ENCODE measurements around the gene GJA5. TPM values are rescaled to one million over a fixed set of nuclear protein-coding genes. Genes with fewer than 3 reads are reported as not detected.

GJA5 gene
- total RNA-seq, 2 experiments from 2014 or later = not detected

GRCh38 chr1:147757015-147757990 lies 3.1 kb downstream of the GJA5 start:
- CTCF ChIA-PET = interaction anchor here (0.5 kb wide), 1 partner anchor 135 kb away, joined by 3 read pairs; no protein-coding TSS in a partner anchor
- Mint-ChIP-seq H3K4me1 (ENCODE audit: low read depth) (peaks cover 15% of the 10 kb centered on the region), H3K27ac (no peak overlapping the region), H3K36me3 (ENCODE audit: low read depth) (no peaks in the 10 kb centered on the region), H3K9me3 (no peaks in the 10 kb centered on the region), H3K4me3 (no peak overlapping the region), H3K27me3 (ENCODE audit: low read depth) (no peaks in the 10 kb centered on the region)
- no peak for DNase-seq
- intact Hi-C loops (cut with micrococcal nuclease) = no loop called here

DNA sequence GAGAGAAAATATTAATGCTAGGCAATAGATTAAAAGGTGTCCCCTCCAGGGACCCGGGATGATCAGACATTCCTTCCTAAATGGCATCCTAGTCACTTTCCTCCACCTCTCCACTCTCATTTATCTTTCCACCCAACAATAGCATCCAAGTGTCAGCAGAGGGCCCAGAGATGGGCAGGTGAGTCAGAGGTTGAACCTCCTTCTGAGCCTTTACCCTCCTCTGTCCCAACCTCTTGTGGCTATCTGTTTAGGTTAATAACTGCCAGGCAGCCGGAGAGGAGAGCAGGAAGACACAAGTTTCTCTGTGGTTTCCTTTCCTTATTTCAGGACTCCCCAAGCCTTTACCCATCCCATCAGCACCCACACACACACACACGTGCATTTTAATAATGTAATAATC lies 4.1 kb downstream of the GJA5 start:
- CTCF ChIA-PET = no interaction called here
- H3K4me3 Mint-ChIP-seq = no peak overlapping the region
- intact Hi-C loops (cut with micrococcal nuclease) = no loop called here
- H3K4me1 Mint-ChIP-seq (ENCODE audit: low read depth) = peaks cover 5% of the 10 kb centered on the region
- no peak for DNase-seq
- H3K36me3 Mint-ChIP-seq (ENCODE audit: low read depth) = no peaks in the 10 kb centered on the region
- H3K27ac Mint-ChIP-seq = no peak overlapping the region
- H3K27me3 Mint-ChIP-seq (ENCODE audit: low read depth) = no peaks in the 10 kb centered on the region
- no peaks in the 10 kb centered on the region for H3K9me3 Mint-ChIP-seq

GRCh38 chr1:147754661-147755060 lies 5.7 kb downstream of the GJA5 start:
- CTCF ChIA-PET = no interaction called here
- no peak overlapping the region for H3K4me3 Mint-ChIP-seq
- H3K9me3 Mint-ChIP-seq = no peaks in the 10 kb centered on the region
- H3K27ac Mint-ChIP-seq = no peak overlapping the region
- no peaks in the 10 kb centered on the region for H3K36me3 Mint-ChIP-seq (ENCODE audit: low read depth)
- H3K27me3 Mint-ChIP-seq (ENCODE audit: low read depth) = no peaks in the 10 kb centered on the region
- no peak for DNase-seq
- intact Hi-C loops (cut with micrococcal nuclease) = no loop called here
- H3K4me1 Mint-ChIP-seq (ENCODE audit: low read depth) = no peaks in the 10 kb centered on the region

DNA sequence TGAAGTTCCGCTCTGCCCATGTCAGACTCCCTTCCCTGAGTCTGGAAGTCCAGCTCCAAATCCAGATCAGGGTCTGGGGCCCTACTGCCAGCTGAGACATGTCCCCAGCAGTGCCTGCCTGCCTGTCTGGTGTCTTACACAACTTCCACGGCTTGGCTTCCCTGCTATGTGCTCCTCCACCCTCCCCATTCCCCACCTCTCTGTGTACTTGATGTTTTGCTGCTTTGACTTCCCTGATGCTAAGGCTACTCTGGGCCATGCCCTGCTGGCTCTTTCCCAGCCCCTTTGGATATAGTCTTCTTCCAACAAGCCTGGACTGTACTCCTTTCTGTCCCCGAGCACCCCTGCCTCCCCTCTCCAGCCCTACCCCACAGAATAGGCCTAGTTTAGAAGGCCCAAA lies 7.3 kb downstream of the GJA5 start:
- no peaks in the 10 kb centered on the region for H3K4me1 Mint-ChIP-seq (ENCODE audit: low read depth)
- intact Hi-C loops (cut with micrococcal nuclease) = no loop called here
- CTCF ChIA-PET = no interaction called here

DNA sequence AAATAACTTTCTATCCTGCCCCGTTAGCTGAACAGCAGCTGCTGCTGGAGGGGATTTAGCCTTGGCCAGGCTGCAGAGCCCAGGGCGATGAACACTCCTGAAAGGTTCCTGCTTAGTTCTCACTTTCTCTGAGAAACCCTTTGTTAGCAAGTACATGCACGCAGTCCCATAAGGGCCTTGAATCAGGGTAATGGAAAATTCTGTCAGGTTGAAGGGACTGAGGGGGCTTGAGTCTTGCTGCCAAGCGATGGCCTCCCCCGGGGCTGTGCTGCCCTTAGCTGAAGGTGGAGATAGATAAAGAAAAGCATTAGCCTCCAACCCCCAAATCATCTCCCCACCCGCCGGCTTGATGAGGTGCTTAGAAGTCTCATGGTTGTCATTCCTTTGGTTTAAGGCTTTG lies 7.9 kb downstream of the GJA5 start:
- Mint-ChIP-seq H3K4me1 (ENCODE audit: low read depth) (no peaks in the 10 kb centered on the region), H3K27ac (no peak overlapping the region), H3K4me3 (no peak overlapping the region), H3K27me3 (ENCODE audit: low read depth) (no peaks in the 10 kb centered on the region), H3K9me3 (no peaks in the 10 kb centered on the region), H3K36me3 (ENCODE audit: low read depth) (no peaks in the 10 kb centered on the region)
- intact Hi-C loops (cut with micrococcal nuclease) = no loop called here
- DNase-seq = no peak
- CTCF ChIA-PET = no interaction called here

More for the DNA sequence above, 7.3 kb downstream of the GJA5 start:
- no peaks in the 10 kb centered on the region for H3K9me3 Mint-ChIP-seq
- no peaks in the 10 kb centered on the region for H3K27me3 Mint-ChIP-seq (ENCODE audit: low read depth)
- H3K4me3 Mint-ChIP-seq = no peak overlapping the region
- no peaks in the 10 kb centered on the region for H3K36me3 Mint-ChIP-seq (ENCODE audit: low read depth)
- DNase-seq = no peak
- H3K27ac Mint-ChIP-seq = no peak overlapping the region

GRCh38 chr1:147751346-147751745 lies 9.1 kb downstream of the GJA5 start:
- CTCF ChIA-PET = no interaction called here
- no peak overlapping the region for H3K27ac Mint-ChIP-seq
- H3K36me3 Mint-ChIP-seq (ENCODE audit: low read depth) = no peaks in the 10 kb centered on the region
- no peaks in the 10 kb centered on the region for H3K27me3 Mint-ChIP-seq (ENCODE audit: low read depth)
- H3K4me1 Mint-ChIP-seq (ENCODE audit: low read depth) = no peaks in the 10 kb centered on the region
- intact Hi-C loops (cut with micrococcal nuclease) = no loop called here
- H3K9me3 Mint-ChIP-seq = no peaks in the 10 kb centered on the region
- H3K4me3 Mint-ChIP-seq = no peak overlapping the region
- DNase-seq = no peak

DNA sequence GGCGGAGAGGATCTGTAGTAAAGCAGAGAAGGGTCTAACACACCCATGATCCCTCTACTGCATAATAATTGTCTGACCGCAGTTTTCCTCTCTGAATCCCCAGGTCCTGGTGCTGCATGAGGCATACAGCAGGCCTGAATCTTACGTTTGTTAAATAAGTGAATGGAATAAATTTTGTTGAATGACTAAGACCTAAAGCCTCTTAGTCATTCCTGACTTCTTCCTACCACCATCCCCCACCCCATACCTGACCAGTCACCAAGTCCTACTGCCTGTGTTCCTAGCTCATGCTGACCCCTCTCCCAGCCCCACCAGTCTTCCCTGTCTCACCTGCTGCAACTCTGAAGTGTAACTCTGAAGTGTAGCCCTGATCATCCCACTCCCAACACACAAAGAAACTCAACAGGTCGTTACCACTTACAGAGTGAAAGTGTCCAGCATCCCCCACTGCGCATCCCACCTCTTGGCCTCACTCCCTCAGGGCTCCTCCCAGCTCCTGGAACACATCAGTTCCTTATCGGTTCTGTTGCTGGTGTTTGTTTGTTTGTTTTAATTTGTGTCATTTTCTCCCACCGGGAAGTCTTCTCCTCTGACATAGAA lies 9.7 kb downstream of the GJA5 start:
- Mint-ChIP-seq H3K9me3 (no peaks in the 10 kb centered on the region), H3K27ac (no peak overlapping the region), H3K27me3 (ENCODE audit: low read depth) (no peaks in the 10 kb centered on the region), H3K4me3 (no peak overlapping the region), H3K4me1 (ENCODE audit: low read depth) (no peaks in the 10 kb centered on the region), H3K36me3 (ENCODE audit: low read depth) (no peaks in the 10 kb centered on the region)
- intact Hi-C loops (cut with micrococcal nuclease) = no loop called here
- CTCF ChIA-PET = no interaction called here
- DNase-seq = no peak

DNA sequence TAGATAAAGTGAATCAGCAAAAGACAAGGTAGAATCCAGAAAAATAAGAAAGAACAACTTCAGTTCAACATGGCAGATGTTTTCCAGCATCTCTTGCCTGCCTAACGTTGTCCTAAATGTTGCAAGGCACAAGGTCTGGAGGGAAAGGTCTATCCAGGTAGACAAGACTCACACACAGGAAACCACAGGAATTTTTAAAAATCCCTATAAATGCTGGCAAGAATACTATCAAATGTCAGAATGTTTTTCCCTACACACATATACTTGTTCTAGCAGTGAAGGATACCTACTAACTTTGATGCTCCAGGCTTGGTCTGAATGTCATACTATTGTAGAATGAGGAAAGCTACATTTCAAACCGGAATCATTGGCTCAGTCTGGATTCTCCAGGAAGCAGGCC lies 10.6 kb downstream of the GJA5 start:
- no peak overlapping the region for H3K27ac Mint-ChIP-seq
- intact Hi-C loops (cut with micrococcal nuclease) = no loop called here
- H3K4me3 Mint-ChIP-seq = no peak overlapping the region
- no peaks in the 10 kb centered on the region for H3K27me3 Mint-ChIP-seq (ENCODE audit: low read depth)
- no peak for DNase-seq
- H3K36me3 Mint-ChIP-seq (ENCODE audit: low read depth) = no peaks in the 10 kb centered on the region
- CTCF ChIA-PET = no interaction called here
- H3K9me3 Mint-ChIP-seq = no peaks in the 10 kb centered on the region
- H3K4me1 Mint-ChIP-seq (ENCODE audit: low read depth) = no peaks in the 10 kb centered on the region

GRCh38 chr1:147748676-147749350 lies 11.6 kb downstream of the GJA5 start:
- Mint-ChIP-seq H3K27me3 (ENCODE audit: low read depth) (no peaks in the 10 kb centered on the region), H3K36me3 (ENCODE audit: low read depth) (no peaks in the 10 kb centered on the region), H3K9me3 (no peaks in the 10 kb centered on the region), H3K27ac (no peak overlapping the region), H3K4me1 (ENCODE audit: low read depth) (no peaks in the 10 kb centered on the region), H3K4me3 (no peak overlapping the region)
- intact Hi-C loops (cut with micrococcal nuclease) = no loop called here
- DNase-seq = no peak
- CTCF ChIA-PET = interaction anchor here (1.3 kb wide), 1 partner anchor 144 kb away, joined by 5 read pairs; no protein-coding TSS in a partner anchor

DNA sequence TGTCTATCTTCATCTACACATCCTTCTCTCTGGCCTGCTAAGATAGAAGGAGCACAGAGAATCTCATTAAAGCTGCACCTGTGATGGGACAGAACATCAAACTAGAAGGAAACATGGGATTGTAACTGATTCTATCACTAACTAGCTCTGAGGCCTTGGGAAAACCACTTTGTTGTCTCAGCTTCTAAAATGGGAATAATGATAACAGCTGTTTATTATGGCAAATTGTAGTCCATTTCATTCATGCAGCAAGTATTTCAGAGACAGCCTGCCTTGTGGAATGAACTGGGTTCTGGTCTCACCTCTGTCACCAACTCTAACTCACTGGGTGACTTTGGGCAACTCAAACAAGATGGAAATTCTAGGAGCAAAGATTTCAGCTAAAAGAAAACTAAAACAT lies 12.4 kb downstream of the GJA5 start:
- DNase-seq = no peak
- no peaks in the 10 kb centered on the region for H3K27me3 Mint-ChIP-seq (ENCODE audit: low read depth)
- H3K4me1 Mint-ChIP-seq (ENCODE audit: low read depth) = no peaks in the 10 kb centered on the region
- CTCF ChIA-PET = interaction anchor here (1.3 kb wide), 1 partner anchor 145 kb away, joined by 5 read pairs; no protein-coding TSS in a partner anchor
- no peaks in the 10 kb centered on the region for H3K9me3 Mint-ChIP-seq
- intact Hi-C loops (cut with micrococcal nuclease) = no loop called here
- H3K36me3 Mint-ChIP-seq (ENCODE audit: low read depth) = no peaks in the 10 kb centered on the region
- H3K4me3 Mint-ChIP-seq = no peak overlapping the region
- no peak overlapping the region for H3K27ac Mint-ChIP-seq

- DNase-seq = no peak
- Mint-ChIP-seq H3K36me3 (ENCODE audit: low read depth) (no peaks in the 10 kb centered on the region), H3K9me3 (no peaks in the 10 kb centered on the region), H3K4me3 (no peak overlapping the region), H3K27me3 (ENCODE audit: low read depth) (no peaks in the 10 kb centered on the region), H3K4me1 (ENCODE audit: low read depth) (no peaks in the 10 kb centered on the region), H3K27ac (no peak overlapping the region)
- CTCF ChIA-PET = no interaction called here
- intact Hi-C loops (cut with micrococcal nuclease) = no loop called here
These were observed 15.1 kb downstream of the GJA5 start for GRCh38 chr1:147745271-147745670.

- DNase-seq = no peak
- CTCF ChIA-PET = no interaction called here
- H3K4me3 Mint-ChIP-seq = no peak overlapping the region
- no peaks in the 10 kb centered on the region for H3K4me1 Mint-ChIP-seq (ENCODE audit: low read depth)
- intact Hi-C loops (cut with micrococcal nuclease) = no loop called here
- H3K27ac Mint-ChIP-seq = no peak overlapping the region
- H3K9me3 Mint-ChIP-seq = no peaks in the 10 kb centered on the region
- no peaks in the 10 kb centered on the region for H3K27me3 Mint-ChIP-seq (ENCODE audit: low read depth)
- H3K36me3 Mint-ChIP-seq (ENCODE audit: low read depth) = no peaks in the 10 kb centered on the region
These were observed 19.3 kb downstream of the GJA5 start for GRCh38 chr1:147741065-147741464.
